KMS-11 (cell line): Measurements from ENCODE around the gene MAML3.

Source experiments
- H2AFZ ChIP-seq: fragments of 200-600 bp; sonication (generic); 2 replicates; pipeline ENCODE4 v1.6.1; 2016; ENCODE audit warnings: antibody characterized with exemption, mixed run types, low read depth
- H3K27ac ChIP-seq: fragments of 200-600 bp; sonication (generic); 2 replicates; pipeline ENCODE4 v1.6.1; 2016; ENCODE audit warnings: mild to moderate bottlenecking, mixed run types
- H3K27me3 ChIP-seq: fragments of 200-600 bp; sonication (generic); 2 replicates; pipeline ENCODE4 v1.6.1; 2017; ENCODE audit warnings: mild to moderate bottlenecking, low read depth, mixed run types, moderate library complexity; ENCODE audit not compliant: insufficient read depth
- H3K36me3 ChIP-seq: fragments of 200-600 bp; sonication (generic); 2 replicates; pipeline ENCODE4 v1.6.1; 2017; ENCODE audit warnings: mild to moderate bottlenecking, mixed run types; ENCODE audit not compliant: insufficient read depth
- H3K4me1 ChIP-seq: fragments of 200-600 bp; sonication (generic); 2 replicates; pipeline ENCODE4 v1.6.1; 2016; ENCODE audit warnings: mild to moderate bottlenecking, low read depth, mixed run types; ENCODE audit not compliant: poor library complexity, severe bottlenecking
- H3K4me2 ChIP-seq: fragments of 200-600 bp; sonication (generic); 2 replicates; pipeline ENCODE4 v1.7.0; 2016; ENCODE audit warnings: mild to moderate bottlenecking, mixed run types
- H3K4me3 ChIP-seq: fragments of 200-600 bp; sonication (generic); IDR thresholded peaks from 2 replicates; pipeline ENCODE4 v1.6.1; 2017; ENCODE audit warnings: low read depth, low read length, mixed read lengths; ENCODE audit not compliant: insufficient read depth
- H3K79me2 ChIP-seq: fragments of 200-600 bp; sonication (generic); 2 replicates; pipeline ENCODE4 v1.6.1; 2016; ENCODE audit warnings: low read depth, mixed run types; ENCODE audit not compliant: insufficient read depth
- H3K9ac ChIP-seq: fragments of 200-600 bp; sonication (generic); 2 replicates; pipeline ENCODE4 v1.6.1; 2016; ENCODE audit warnings: mild to moderate bottlenecking, mixed run types
- H4K20me1 ChIP-seq: fragments of 200-600 bp; sonication (generic); 2 replicates; pipeline ENCODE4 v1.6.1; 2016; ENCODE audit warnings: mild to moderate bottlenecking, mixed run types; ENCODE audit not compliant: insufficient read depth
- TF ChIP-seq, protein P1 (sequence below): fragments of 200-600 bp; sonication (generic); conservative IDR thresholded peaks from 2 replicates; pipeline ENCODE4 v1.6.1; 2017; ENCODE audit warnings: low read depth, mild to moderate bottlenecking, antibody characterized with exemption, low read length, moderate library complexity, mixed read lengths

Gene MAML3

DNA sequence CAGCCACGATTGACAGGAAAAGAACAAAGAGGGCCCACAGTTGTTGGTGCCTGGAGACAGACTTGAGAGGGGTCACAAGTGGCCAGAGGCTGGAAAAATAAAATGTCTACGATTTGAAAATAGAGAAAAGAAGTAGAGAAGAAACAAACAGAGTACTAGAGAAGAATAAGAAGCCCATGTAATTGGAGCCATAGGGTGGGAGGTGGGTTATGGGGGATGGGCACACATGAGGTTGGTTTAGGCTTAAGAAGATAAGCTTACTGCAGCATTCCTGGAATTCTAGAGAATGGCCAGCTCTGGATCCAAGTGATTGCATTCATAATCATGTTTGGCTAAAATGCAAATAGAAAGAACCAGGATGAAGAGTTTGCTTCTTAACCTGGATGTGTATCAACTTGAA, 210.7 kb downstream of the MAML3 start:
- no peak overlapping the region for H3K4me3 ChIP-seq
- no peaks in the 10 kb centered on the region for H3K27me3 ChIP-seq
- H3K4me2 ChIP-seq: no peak overlapping the region
- no peaks in the 10 kb centered on the region for H3K36me3 ChIP-seq
- H3K4me1 ChIP-seq: peaks cover 31% of the 10 kb centered on the region
- H3K79me2 ChIP-seq: no peaks in the 10 kb centered on the region
- no peak overlapping the region for H2AFZ ChIP-seq
- H4K20me1 ChIP-seq: no peaks in the 10 kb centered on the region
- H3K27ac ChIP-seq: no peak overlapping the region
- TF ChIP-seq, protein P1, sequence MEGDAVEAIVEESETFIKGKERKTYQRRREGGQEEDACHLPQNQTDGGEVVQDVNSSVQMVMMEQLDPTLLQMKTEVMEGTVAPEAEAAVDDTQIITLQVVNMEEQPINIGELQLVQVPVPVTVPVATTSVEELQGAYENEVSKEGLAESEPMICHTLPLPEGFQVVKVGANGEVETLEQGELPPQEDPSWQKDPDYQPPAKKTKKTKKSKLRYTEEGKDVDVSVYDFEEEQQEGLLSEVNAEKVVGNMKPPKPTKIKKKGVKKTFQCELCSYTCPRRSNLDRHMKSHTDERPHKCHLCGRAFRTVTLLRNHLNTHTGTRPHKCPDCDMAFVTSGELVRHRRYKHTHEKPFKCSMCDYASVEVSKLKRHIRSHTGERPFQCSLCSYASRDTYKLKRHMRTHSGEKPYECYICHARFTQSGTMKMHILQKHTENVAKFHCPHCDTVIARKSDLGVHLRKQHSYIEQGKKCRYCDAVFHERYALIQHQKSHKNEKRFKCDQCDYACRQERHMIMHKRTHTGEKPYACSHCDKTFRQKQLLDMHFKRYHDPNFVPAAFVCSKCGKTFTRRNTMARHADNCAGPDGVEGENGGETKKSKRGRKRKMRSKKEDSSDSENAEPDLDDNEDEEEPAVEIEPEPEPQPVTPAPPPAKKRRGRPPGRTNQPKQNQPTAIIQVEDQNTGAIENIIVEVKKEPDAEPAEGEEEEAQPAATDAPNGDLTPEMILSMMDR: no peak
- H3K9ac ChIP-seq: no peak overlapping the region

DNA sequence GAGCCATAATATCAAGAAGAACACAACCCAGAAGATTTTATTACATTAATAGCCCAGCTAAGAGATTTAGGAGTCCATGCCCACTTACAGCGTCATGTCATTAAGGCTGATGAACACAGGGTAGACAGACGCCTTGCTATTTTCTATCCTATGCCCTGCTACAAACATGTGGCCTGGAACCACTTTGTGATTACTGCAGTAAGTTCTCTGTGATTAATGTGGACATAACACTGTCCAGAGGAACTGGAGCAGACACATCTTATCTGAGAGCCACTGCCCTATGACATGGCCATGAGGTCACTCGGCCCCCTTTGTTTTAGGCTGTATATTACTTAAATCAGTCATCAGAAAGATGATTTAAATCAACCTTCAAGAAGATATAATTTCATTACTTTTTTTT, 211.7 kb downstream of the MAML3 start:
- Histone ChIP-seq H3K4me1 (peaks cover 22% of the 10 kb centered on the region), H3K4me3 (no peak overlapping the region), H2AFZ (no peak overlapping the region), H3K36me3 (no peaks in the 10 kb centered on the region), H3K4me2 (no peak overlapping the region), H3K79me2 (no peaks in the 10 kb centered on the region), H4K20me1 (no peaks in the 10 kb centered on the region), H3K27me3 (no peaks in the 10 kb centered on the region), H3K27ac (no peak overlapping the region), H3K9ac (no peak overlapping the region)
- TF ChIP-seq, protein P1: no peak

DNA sequence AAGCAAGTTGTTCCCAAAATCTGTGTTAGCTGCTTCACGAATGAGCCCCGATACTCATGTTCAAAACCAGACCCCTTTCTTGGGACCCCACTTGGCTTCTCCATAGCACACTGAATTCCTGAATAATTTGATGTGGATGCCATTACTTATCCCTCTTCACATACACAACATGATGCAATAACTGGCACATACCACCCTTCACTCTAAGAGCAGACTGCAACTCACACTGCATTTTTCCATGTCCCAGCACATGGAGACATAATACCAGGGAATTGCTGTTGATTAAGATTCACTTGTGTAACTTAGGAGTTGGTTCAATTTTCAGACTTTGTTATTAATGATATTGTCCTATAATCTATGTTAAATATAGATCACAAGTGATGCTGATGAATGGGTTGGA, 213.4 kb downstream of the MAML3 start:
- Histone ChIP-seq H3K4me1 (peaks cover 6% of the 10 kb centered on the region), H3K4me3 (no peak overlapping the region), H3K27me3 (no peaks in the 10 kb centered on the region), H3K9ac (no peak overlapping the region), H3K79me2 (no peaks in the 10 kb centered on the region), H3K36me3 (no peaks in the 10 kb centered on the region), H3K27ac (no peak overlapping the region), H4K20me1 (no peaks in the 10 kb centered on the region), H2AFZ (no peak overlapping the region), H3K4me2 (no peak overlapping the region)
- TF ChIP-seq, protein P1: no peak

DNA sequence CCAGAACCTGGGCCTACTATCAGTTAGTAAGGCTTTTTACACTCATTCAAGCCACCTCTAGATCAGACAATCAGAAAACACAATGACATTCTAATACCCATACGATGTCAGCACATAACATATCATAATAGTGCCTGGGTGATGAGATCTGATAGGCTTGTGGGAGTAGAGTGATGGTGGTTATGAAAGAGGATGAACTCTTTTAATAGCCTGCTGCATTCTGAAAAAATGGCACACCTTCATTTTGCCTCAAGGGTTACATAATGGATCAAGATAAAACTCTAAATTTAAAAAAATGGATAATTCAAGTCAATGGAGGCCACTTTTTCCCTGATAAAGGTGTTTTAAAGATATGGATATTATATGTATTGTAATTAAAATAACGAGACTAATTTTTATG, 215.6 kb downstream of the MAML3 start:
- Histone ChIP-seq H3K9ac (no peak overlapping the region), H3K27me3 (no peaks in the 10 kb centered on the region), H3K4me2 (no peak overlapping the region), H3K27ac (no peak overlapping the region), H3K4me1 (no peaks in the 10 kb centered on the region), H3K36me3 (no peaks in the 10 kb centered on the region), H3K4me3 (no peak overlapping the region), H3K79me2 (no peaks in the 10 kb centered on the region), H2AFZ (no peak overlapping the region), H4K20me1 (no peaks in the 10 kb centered on the region)
- TF ChIP-seq, protein P1: no peak
